ENCODE data around the gene ID2.
"Not testable (repeated sequence)": the region's sequence is repeated elsewhere in the genome, so short reads cannot be mapped to it uniquely, and the experiment has no call there.

The ID2 gene

DNA sequence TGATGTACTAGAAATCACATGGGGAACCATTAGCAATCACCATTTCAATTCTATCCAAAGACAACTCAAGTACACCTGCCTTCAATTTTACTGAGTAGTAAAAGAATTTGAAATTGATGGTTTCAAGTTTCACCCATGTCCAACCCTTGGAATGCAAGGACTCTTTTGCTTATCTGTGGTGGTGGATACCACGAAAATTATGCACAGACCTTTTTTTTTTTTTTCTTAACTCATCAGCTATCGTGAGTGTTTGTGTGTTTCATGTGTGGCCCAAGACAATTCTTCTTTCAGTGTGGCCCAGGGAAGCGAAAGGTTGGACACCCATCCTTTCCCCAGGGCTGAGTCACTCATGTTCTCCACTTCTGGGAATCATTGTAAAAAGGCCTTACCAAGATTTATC is 23.1 kb downstream of the ID2 start:
- Mint-ChIP-seq H3K36me3 (ENCODE audit: low read depth) (no peaks in the 10 kb centered on the region), H3K4me1 (no peaks in the 10 kb centered on the region), H3K27ac (no peak overlapping the region), H3K27me3 (no peaks in the 10 kb centered on the region), H3K4me3 (no peak overlapping the region), H3K9me3 (no peaks in the 10 kb centered on the region)
- DNase-seq (no peak), ATAC-seq (no peak)

- Mint-ChIP-seq H3K27ac (no peak overlapping the region), H3K9me3 (no peaks in the 10 kb centered on the region), H3K4me3 (no peak overlapping the region), H3K27me3 (peaks cover 6% of the 10 kb centered on the region), H3K36me3 (ENCODE audit: low read depth) (no peaks in the 10 kb centered on the region), H3K4me1 (no peaks in the 10 kb centered on the region)
- no peak for ATAC-seq
- no peak for DNase-seq
These were observed 27.8 kb downstream of the ID2 start for GRCh38 chr2:8709611-8710010.

- Mint-ChIP-seq H3K4me1 (no peaks in the 10 kb centered on the region), H3K27me3 (peaks cover 6% of the 10 kb centered on the region), H3K27ac (no peak overlapping the region), H3K4me3 (no peak overlapping the region), H3K9me3 (peaks cover 5% of the 10 kb centered on the region), H3K36me3 (ENCODE audit: low read depth) (no peaks in the 10 kb centered on the region)
- ATAC-seq (no peak), DNase-seq (no peak)
These were observed 29.1 kb downstream of the ID2 start for GRCh38 chr2:8710951-8711350.

DNA sequence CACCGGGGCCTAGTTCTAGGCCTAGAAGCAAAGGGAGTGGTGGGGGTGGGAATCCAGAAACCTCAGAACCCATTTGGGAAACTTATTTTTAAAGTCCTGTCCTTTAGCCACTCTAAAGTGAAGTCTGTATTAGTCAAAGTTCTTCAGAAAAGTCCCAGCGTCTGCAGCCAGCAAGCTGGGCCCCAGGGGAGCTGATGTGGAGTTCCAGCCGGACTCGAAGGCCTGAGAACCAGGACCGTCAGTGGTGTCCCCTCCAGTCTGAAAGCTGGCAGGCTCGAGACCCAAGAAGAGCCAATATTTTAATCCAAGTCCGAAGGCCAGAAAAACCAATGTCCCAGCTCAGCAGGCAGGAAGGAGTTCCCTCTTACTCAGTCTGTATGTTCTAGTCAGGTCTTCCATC is 32.4 kb downstream of the ID2 start:
- no peaks in the 10 kb centered on the region for H3K36me3 Mint-ChIP-seq (ENCODE audit: low read depth)
- ATAC-seq (no peak), DNase-seq (no peak)
- no peak overlapping the region for H3K27ac Mint-ChIP-seq
- peaks cover 6% of the 10 kb centered on the region for H3K27me3 Mint-ChIP-seq
- H3K4me3 Mint-ChIP-seq: no peak overlapping the region
- peaks cover 9% of the 10 kb centered on the region for H3K9me3 Mint-ChIP-seq
- H3K4me1 Mint-ChIP-seq: no peaks in the 10 kb centered on the region

- Mint-ChIP-seq H3K36me3 (ENCODE audit: low read depth) (no peaks in the 10 kb centered on the region), H3K9me3 (peaks cover 9% of the 10 kb centered on the region), H3K27me3 (peaks cover 6% of the 10 kb centered on the region), H3K4me1 (no peaks in the 10 kb centered on the region), H3K4me3 (no peak overlapping the region), H3K27ac (no peak overlapping the region)
- no peak for DNase-seq
- no peak for ATAC-seq
These were observed 33.1 kb downstream of the ID2 start for GRCh38 chr2:8714971-8715370.

DNA sequence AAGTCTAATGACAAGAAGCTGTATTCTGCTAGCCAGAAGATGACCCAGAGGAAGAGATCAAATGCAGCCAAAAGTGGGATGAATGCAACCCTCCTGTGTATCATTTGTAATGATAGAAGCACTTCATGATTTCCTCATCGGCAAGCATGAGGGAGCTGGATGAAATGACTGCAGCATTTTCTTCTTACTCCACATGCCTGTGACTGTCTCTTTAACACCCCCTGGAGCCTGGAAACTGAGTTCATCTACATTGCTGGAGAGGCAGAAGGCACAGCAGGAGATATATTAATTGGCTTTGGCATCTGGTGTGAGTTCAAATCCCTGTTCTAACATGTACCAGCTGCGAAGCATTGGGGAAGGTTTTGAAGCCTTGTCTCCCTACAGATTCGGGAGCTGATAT is 37.7 kb downstream of the ID2 start:
- no peaks in the 10 kb centered on the region for H3K4me1 Mint-ChIP-seq
- peaks cover 9% of the 10 kb centered on the region for H3K9me3 Mint-ChIP-seq
- H3K4me3 Mint-ChIP-seq: no peak overlapping the region
- H3K36me3 Mint-ChIP-seq (ENCODE audit: low read depth): no peaks in the 10 kb centered on the region
- DNase-seq (no peak), ATAC-seq (no peak)
- no peaks in the 10 kb centered on the region for H3K27me3 Mint-ChIP-seq
- no peak overlapping the region for H3K27ac Mint-ChIP-seq

- Mint-ChIP-seq H3K9me3 (peaks cover 6% of the 10 kb centered on the region), H3K27ac (no peak overlapping the region), H3K27me3 (no peaks in the 10 kb centered on the region), H3K4me3 (no peak overlapping the region), H3K4me1 (no peaks in the 10 kb centered on the region), H3K36me3 (ENCODE audit: low read depth) (no peaks in the 10 kb centered on the region)
- ATAC-seq (no peak), DNase-seq (no peak)
These were observed 38.9 kb downstream of the ID2 start for GRCh38 chr2:8720741-8721140.

DNA sequence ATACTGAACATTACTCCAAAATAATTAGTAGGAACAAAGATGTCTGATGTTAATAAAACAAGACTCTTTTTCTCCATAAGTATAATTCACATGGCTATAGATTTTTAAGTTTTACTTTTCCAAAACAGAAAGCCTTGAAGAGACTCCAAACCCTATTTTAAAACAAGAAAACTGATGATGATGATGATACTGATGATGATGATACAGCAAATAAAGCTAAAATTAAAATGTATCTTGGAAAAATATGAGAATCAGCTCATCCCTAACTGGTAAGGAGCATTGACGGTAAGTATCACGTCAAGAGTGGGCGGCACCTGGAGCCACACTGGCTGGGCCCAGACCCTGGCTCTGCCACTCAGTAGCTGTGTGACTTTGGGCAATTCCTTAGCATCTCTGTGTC is 39.6 kb downstream of the ID2 start:
- no peaks in the 10 kb centered on the region for H3K9me3 Mint-ChIP-seq
- DNase-seq (no peak), ATAC-seq (no peak)
- no peak overlapping the region for H3K4me3 Mint-ChIP-seq
- H3K27me3 Mint-ChIP-seq: no peaks in the 10 kb centered on the region
- no peaks in the 10 kb centered on the region for H3K4me1 Mint-ChIP-seq
- H3K27ac Mint-ChIP-seq: no peak overlapping the region
- H3K36me3 Mint-ChIP-seq (ENCODE audit: low read depth): no peaks in the 10 kb centered on the region

GRCh38 chr2:8722986-8723385 is 41.1 kb downstream of the ID2 start:
- Mint-ChIP-seq H3K36me3 (ENCODE audit: low read depth) (no peaks in the 10 kb centered on the region), H3K27ac (no peak overlapping the region), H3K27me3 (no peaks in the 10 kb centered on the region), H3K4me1 (no peaks in the 10 kb centered on the region), H3K9me3 (no peaks in the 10 kb centered on the region), H3K4me3 (no peak overlapping the region)
- DNase-seq: no peak
- ATAC-seq: no peak

GRCh38 chr2:8725838-8726237 is 44.0 kb downstream of the ID2 start:
- DNase-seq (no peak), ATAC-seq (no peak)
- H3K4me3 Mint-ChIP-seq: no peak overlapping the region
- H3K27me3 Mint-ChIP-seq: no peaks in the 10 kb centered on the region
- H3K9me3 Mint-ChIP-seq: no peaks in the 10 kb centered on the region
- H3K27ac Mint-ChIP-seq: no peak overlapping the region
- H3K36me3 Mint-ChIP-seq (ENCODE audit: low read depth): peaks cover 12% of the 10 kb centered on the region
- H3K4me1 Mint-ChIP-seq: no peaks in the 10 kb centered on the region

GRCh38 chr2:8728305-8729015 is 46.6 kb downstream of the ID2 start:
- Mint-ChIP-seq H3K27ac (peak overlapping the region; percentile 55), H3K4me3 (no peak overlapping the region), H3K4me1 (no peaks in the 10 kb centered on the region), H3K27me3 (no peaks in the 10 kb centered on the region), H3K9me3 (no peaks in the 10 kb centered on the region), H3K36me3 (ENCODE audit: low read depth) (peaks cover 26% of the 10 kb centered on the region)
- ATAC-seq (no peak), DNase-seq (no peak)

DNA sequence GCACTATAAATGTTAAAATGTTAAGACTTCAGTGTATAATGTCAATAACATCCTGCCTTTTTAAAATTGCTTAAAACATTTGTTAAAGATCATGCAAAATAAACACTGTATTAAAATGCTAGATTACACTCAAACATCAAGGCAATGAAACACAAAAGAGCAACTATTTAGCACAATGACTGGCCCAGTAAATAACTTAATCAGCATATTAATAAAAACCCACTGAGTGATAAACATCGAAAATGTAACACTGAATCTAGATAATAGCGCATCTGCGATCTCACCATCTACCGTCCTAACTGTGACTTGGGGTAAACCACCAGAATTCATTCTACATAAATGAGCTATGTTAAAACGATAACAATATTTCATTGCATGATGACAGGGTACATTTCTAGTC is 47.2 kb downstream of the ID2 start:
- not testable (repeated sequence) for H3K4me1 Mint-ChIP-seq, H3K27ac Mint-ChIP-seq, H3K9me3 Mint-ChIP-seq, ATAC-seq, H3K27me3 Mint-ChIP-seq, DNase-seq, H3K4me3 Mint-ChIP-seq
- H3K36me3 Mint-ChIP-seq (ENCODE audit: low read depth): peaks cover 26% of the 10 kb centered on the region

DNA sequence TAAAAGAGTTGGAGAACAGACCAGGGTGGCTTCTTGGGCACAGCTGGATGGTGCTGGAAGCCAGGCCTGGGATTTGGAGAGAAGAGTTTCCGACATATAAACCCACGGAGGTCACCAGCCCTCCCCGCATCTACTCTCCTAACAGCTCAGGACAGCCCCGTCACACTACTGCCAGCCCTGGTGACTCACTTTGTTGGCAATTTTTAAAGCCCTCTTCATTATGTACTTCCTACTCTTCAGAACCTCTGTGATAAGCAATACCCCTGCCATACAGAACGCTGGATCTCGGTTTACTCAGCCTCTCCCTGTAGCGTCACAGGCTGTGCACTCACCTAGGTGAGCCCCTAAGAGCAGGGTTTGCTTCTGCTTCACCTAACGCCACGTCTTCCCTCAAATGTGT is 48.1 kb downstream of the ID2 start:
- H3K27ac Mint-ChIP-seq: no peak overlapping the region
- no peak for DNase-seq
- H3K27me3 Mint-ChIP-seq: no peaks in the 10 kb centered on the region
- no peak overlapping the region for H3K4me3 Mint-ChIP-seq
- H3K36me3 Mint-ChIP-seq (ENCODE audit: low read depth): peaks cover 26% of the 10 kb centered on the region
- H3K9me3 Mint-ChIP-seq: no peaks in the 10 kb centered on the region
- ATAC-seq: no peak
- no peaks in the 10 kb centered on the region for H3K4me1 Mint-ChIP-seq

DNA sequence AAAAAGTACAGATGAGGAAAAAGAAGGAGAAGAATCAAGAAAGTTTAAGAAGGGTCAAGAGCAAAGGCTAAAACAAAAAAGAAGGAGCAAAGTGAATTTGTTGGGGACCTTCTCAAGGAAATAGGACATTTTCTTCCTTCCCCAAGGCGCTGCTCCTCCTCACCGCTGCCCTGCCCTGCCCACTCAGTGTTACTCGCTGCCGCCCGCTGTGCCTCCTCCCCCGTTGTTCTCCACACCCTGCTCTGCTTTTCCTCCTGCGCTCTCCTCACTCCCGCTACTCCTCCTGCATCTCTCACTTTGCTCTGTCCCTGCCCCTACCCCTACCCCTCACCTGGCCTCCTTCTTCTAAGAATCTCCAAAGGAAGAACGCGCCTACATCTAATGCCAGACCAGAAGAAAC is 50.7 kb downstream of the ID2 start:
- Mint-ChIP-seq H3K4me3 (no peak overlapping the region), H3K27ac (no peak overlapping the region), H3K27me3 (no peaks in the 10 kb centered on the region), H3K9me3 (no peaks in the 10 kb centered on the region), H3K4me1 (no peaks in the 10 kb centered on the region), H3K36me3 (ENCODE audit: low read depth) (peaks cover 26% of the 10 kb centered on the region)
- ATAC-seq: no peak
- DNase-seq: no peak
